Muscle layer of colon (tissue), 2 donors: Measurements from ENCODE around the gene PTCH1.

Source experiments
- H3K27ac ChIP-seq: one replicate; pipeline ENCODE4 v1.7.0; 2013; ENCODE audit warnings: low read depth, mild to moderate bottlenecking, low read length, moderate library complexity
- H3K27me3 ChIP-seq, 2 donors: one replicate each; pipeline ENCODE4 v1.7.0; 2013; ENCODE audit warnings: low read length in 2 of 2, mild to moderate bottlenecking in 2 of 2; ENCODE audit not compliant: insufficient read depth in 2 of 2, control insufficient read depth in 1 of 2
- H3K36me3 ChIP-seq: one replicate; pipeline ENCODE4 v1.7.0; 2013; ENCODE audit warnings: mild to moderate bottlenecking, low read length; ENCODE audit not compliant: insufficient read depth
- H3K4me1 ChIP-seq: one replicate; pipeline ENCODE4 v1.7.0; 2013; ENCODE audit warnings: mild to moderate bottlenecking, low read length; ENCODE audit not compliant: insufficient read depth
- H3K4me3 ChIP-seq, 2 donors: one replicate each; pipeline ENCODE4 v1.7.0; 2013; ENCODE audit warnings: low read length in 2 of 2, low read depth in 1 of 2, mild to moderate bottlenecking in 1 of 2, moderate library complexity in 1 of 2
- H3K9ac ChIP-seq: one replicate; pipeline ENCODE4 v1.7.0; 2013; ENCODE audit warnings: low read length
- H3K9me3 ChIP-seq: one replicate; pipeline ENCODE4 v1.7.0; 2013; ENCODE audit warnings: mild to moderate bottlenecking, low read length
- donor health status: abdominal sarcoma.
- donor health status: Adenocarcinoma of cecum.

PTCH1 gene

GRCh38 chr9:95505072-95505716, 11.6 kb downstream of the PTCH1 start:
- Histone ChIP-seq H3K9ac (no peak overlapping the region), H3K9me3 (no peaks in the 10 kb centered on the region), H3K27ac (no peak overlapping the region), H3K27me3 (no peaks in the 10 kb centered on the region), H3K4me3 (peak overlapping the region; percentile 35 to 82), H3K36me3 (no peaks in the 10 kb centered on the region), H3K4me1 (peaks cover 22% of the 10 kb centered on the region)

DNA sequence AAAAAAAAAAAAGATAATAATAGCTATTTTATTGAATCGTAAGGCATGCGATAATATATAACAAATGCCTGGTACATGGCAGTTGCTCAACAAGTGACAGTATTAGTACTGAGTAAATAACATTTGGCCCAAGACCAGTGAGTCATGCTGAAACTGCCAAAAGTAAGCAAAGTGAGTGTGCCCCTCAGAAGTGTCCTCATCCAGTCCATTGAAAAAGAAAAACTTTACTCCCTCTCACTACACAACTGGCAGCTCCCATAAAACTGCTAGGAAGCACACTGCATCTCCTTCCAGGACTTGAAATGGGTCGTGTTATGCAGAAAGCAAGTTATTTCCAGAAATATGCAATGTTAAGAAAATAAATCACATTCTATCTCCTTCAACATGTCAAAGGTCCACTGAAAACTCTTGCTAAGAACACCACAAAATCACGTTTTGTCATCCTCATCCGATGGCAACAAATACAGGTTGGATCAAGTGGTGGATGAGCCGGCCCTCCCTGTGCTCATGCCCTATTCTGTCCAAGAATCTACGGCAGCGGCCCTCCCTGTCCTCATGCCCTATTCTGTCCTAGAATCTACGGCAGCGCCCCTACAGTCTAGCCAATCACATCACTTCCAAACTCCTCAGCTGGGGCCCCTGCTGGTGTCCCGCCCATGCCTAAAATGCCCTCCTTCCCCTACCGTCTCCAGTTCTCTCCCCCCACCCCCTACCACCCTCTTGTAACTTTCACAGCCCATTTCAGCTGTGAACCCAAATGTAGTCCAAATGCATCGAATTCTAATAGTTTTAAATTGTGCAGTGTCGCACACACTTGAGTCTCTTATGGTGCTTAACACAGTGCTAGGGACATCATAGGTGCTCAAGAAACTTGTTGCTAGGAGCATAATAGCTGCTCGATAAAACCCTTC, 12.5 kb downstream of the PTCH1 start:
- no peak overlapping the region for H3K4me3 ChIP-seq
- no peak overlapping the region for H3K9ac ChIP-seq
- H3K4me1 ChIP-seq: peaks cover 16% of the 10 kb centered on the region
- H3K9me3 ChIP-seq: no peaks in the 10 kb centered on the region
- no peaks in the 10 kb centered on the region for H3K36me3 ChIP-seq
- H3K27ac ChIP-seq: no peak overlapping the region
- no peaks in the 10 kb centered on the region for H3K27me3 ChIP-seq

DNA sequence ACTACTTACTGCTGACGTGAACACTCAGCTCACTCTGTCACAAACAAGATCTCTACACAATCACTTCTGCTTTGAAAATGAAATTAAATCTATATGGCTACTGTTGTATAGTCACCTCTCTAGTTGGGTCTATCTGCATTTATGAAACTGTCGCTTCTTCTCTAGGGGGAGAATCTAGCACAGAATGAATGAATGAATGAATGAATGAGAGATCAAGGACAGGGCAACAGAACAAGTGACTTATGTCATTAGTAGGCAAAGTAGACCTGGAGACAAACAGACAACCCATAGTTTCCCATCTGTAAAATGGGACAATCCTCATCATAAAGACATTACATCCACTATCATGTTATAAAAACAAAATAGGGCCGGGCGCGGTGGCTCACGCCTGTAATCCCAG, 13.4 kb downstream of the PTCH1 start:
- Histone ChIP-seq H3K36me3 (no peaks in the 10 kb centered on the region), H3K4me1 (peaks cover 23% of the 10 kb centered on the region), H3K27ac (no peak overlapping the region), H3K9ac (no peak overlapping the region), H3K9me3 (no peaks in the 10 kb centered on the region), H3K4me3 (no peak overlapping the region), H3K27me3 (no peaks in the 10 kb centered on the region)

DNA sequence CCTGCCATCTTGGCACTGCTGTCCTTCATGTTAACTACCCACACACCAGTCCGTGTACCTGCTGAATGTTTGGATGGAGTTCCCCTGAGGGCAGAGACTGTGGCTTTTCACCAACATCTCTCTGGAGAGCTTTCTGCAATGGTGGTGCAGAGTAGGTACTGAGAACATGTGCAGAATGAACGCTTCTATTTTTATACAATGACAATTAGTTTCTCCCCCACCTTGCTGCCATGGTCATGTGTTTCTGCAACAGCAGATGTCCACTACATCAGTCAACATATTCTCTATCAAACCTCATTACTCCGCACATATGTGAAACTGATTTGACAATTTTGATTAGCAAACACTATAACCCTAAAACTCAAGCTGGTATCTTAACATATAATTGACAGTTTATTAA, 14.5 kb downstream of the PTCH1 start:
- Histone ChIP-seq H3K27ac (no peak overlapping the region), H3K9ac (no peak overlapping the region), H3K27me3 (no peaks in the 10 kb centered on the region), H3K36me3 (no peaks in the 10 kb centered on the region), H3K4me1 (peaks cover 32% of the 10 kb centered on the region), H3K9me3 (no peaks in the 10 kb centered on the region), H3K4me3 (no peak overlapping the region)

DNA sequence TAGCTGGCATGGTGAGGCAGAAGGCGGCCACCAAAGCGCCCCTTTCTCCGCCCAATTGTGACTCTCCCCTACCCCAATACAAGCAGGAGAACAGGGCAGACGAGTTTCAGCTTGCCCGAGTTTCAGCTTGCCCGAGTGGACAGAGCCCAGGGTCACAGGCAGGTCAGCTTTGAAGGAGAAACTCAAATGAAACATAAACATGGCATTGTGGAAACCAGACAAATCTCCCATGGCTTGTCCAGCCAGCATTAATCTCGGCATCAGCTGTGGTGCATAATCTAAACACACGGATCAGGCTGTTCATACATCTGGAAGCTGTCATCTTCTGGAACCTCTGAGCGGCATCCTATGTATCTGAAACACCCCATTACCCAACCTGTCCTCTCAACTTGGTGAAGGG, 16.9 kb downstream of the PTCH1 start:
- no peaks in the 10 kb centered on the region for H3K36me3 ChIP-seq
- H3K9ac ChIP-seq: no peak overlapping the region
- H3K4me3 ChIP-seq: no peak overlapping the region
- no peak overlapping the region for H3K27ac ChIP-seq
- peaks cover 30% of the 10 kb centered on the region for H3K4me1 ChIP-seq
- H3K9me3 ChIP-seq: no peaks in the 10 kb centered on the region
- no peaks in the 10 kb centered on the region for H3K27me3 ChIP-seq

GRCh38 chr9:95499046-95499676, 17.6 kb downstream of the PTCH1 start:
- Histone ChIP-seq H3K9ac (no peak overlapping the region), H3K27ac (no peak overlapping the region), H3K4me1 (peaks cover 24% of the 10 kb centered on the region), H3K9me3 (no peaks in the 10 kb centered on the region), H3K36me3 (no peaks in the 10 kb centered on the region), H3K27me3 (no peaks in the 10 kb centered on the region), H3K4me3 (no peak overlapping the region)

GRCh38 chr9:95498641-95499040, 18.1 kb downstream of the PTCH1 start:
- Histone ChIP-seq H3K27me3 (no peaks in the 10 kb centered on the region), H3K4me1 (peaks cover 22% of the 10 kb centered on the region), H3K27ac (no peak overlapping the region)

GRCh38 chr9:95497772-95498171, 19.0 kb downstream of the PTCH1 start:
- H3K4me3 ChIP-seq: no peak overlapping the region
- H3K9ac ChIP-seq: no peak overlapping the region
- H3K36me3 ChIP-seq: no peaks in the 10 kb centered on the region
- no peaks in the 10 kb centered on the region for H3K9me3 ChIP-seq
- H3K27ac ChIP-seq: peak overlapping the region; percentile 3
- H3K4me1 ChIP-seq: peaks cover 22% of the 10 kb centered on the region
- H3K27me3 ChIP-seq: no peaks in the 10 kb centered on the region

More at GRCh38 chr9:95498641-95499040, 18.1 kb downstream of the PTCH1 start:
- no peak overlapping the region for H3K9ac ChIP-seq
- no peaks in the 10 kb centered on the region for H3K9me3 ChIP-seq
- no peak overlapping the region for H3K4me3 ChIP-seq
- H3K36me3 ChIP-seq: no peaks in the 10 kb centered on the region

GRCh38 chr9:95496687-95497086, 20.1 kb downstream of the PTCH1 start:
- Histone ChIP-seq H3K4me1 (peaks cover 22% of the 10 kb centered on the region), H3K27ac (no peak overlapping the region), H3K9ac (no peak overlapping the region), H3K27me3 (no peaks in the 10 kb centered on the region), H3K4me3 (no peak overlapping the region), H3K9me3 (no peaks in the 10 kb centered on the region), H3K36me3 (no peaks in the 10 kb centered on the region)

DNA sequence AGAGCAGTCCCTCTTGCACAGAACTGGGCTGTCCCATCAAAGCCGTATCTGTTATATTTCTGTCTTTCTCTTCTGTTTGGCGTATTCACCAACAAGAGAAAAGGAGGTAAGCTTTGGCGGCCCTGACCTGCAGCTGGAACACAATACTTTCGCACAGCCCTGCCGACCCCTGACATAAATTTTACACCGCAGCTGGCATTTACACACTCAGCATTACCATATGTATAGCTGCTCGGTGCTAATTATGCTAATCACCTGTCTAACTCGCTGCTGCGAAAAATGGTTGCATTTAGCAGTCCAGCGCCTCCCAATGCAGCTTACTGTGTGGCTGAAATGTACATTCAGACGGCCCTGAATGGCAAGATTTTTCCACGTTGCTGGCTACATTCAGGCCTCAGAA, 20.8 kb downstream of the PTCH1 start:
- no peaks in the 10 kb centered on the region for H3K36me3 ChIP-seq
- no peaks in the 10 kb centered on the region for H3K27me3 ChIP-seq
- no peak overlapping the region for H3K4me3 ChIP-seq
- H3K9ac ChIP-seq: no peak overlapping the region
- no peak overlapping the region for H3K27ac ChIP-seq
- H3K9me3 ChIP-seq: no peaks in the 10 kb centered on the region
- H3K4me1 ChIP-seq: peaks cover 22% of the 10 kb centered on the region

DNA sequence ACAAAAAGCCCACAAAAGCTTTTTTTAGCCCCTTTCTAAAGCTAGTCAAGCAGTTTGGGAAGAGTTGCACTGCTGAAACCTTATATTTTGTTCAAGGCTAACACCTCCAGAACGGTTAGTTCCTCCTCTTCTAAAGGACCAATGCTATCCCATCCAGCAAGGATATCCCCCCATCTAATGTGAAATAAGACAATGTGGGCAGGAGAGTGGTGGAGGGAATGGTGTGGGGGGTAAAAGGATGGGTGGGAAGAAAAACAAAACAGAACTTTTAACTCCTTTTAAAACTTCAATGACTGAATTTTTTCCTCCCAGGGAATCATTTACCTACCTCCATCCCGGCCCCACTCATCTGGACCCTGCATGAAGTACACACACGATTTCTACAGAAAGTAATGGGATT, 21.2 kb downstream of the PTCH1 start:
- H3K9me3 ChIP-seq: no peaks in the 10 kb centered on the region
- H3K27ac ChIP-seq: no peak overlapping the region
- no peak overlapping the region for H3K9ac ChIP-seq
- no peaks in the 10 kb centered on the region for H3K27me3 ChIP-seq
- H3K4me1 ChIP-seq: peaks cover 22% of the 10 kb centered on the region
- H3K4me3 ChIP-seq: no peak overlapping the region
- H3K36me3 ChIP-seq: no peaks in the 10 kb centered on the region
